Cardiac fibroblast (primary cell): ENCODE measurements around the gene FGFR1OP2.

ENCODE experiments used
- DNase-seq, 2 donors: peaks; one replicate each; pipeline versions ENCODE4 v3.0.0 to v3.0.0-alpha.2; 2010; ENCODE audit warnings: low read depth in 2 of 2
- H3K4me3 ChIP-seq, 2 donors: replicated peaks in 1 of 2; 1 replicate in 1 of 2; 2 replicates in 1 of 2; pipeline ENCODE4 v1.5.1; 2011; ENCODE audit warnings: low read depth in 2 of 2, low read length in 2 of 2, mild to moderate bottlenecking in 2 of 2, moderate library complexity in 1 of 2
- CTCF ChIP-seq: IDR thresholded peaks from one replicate; pipeline ENCODE4 v1.5.1; 2011; ENCODE audit warnings: low read depth, mild to moderate bottlenecking, low read length, inconsistent platforms

The FGFR1OP2 gene

GRCh38 chr12:26997003-26997402, 58.7 kb downstream of the FGFR1OP2 start:
- no peak for TF ChIP-seq CTCF
- no peak for DNase-seq
- H3K4me3 ChIP-seq, result no peak overlapping the region

- H3K4me3 ChIP-seq, result no peak overlapping the region
- TF ChIP-seq CTCF, result no peak
- no peak for DNase-seq
Observed at GRCh38 chr12:27000961-27001360, 62.7 kb downstream of the FGFR1OP2 start.

GRCh38 chr12:27001663-27002062, 63.4 kb downstream of the FGFR1OP2 start:
- no peak for TF ChIP-seq CTCF
- no peak overlapping the region for H3K4me3 ChIP-seq
- DNase-seq, result peak in 1 of 2 donors; percentile 26

- no peak for DNase-seq
- no peak for TF ChIP-seq CTCF
- H3K4me3 ChIP-seq, result no peak overlapping the region
Observed at GRCh38 chr12:27002141-27002540, 63.9 kb downstream of the FGFR1OP2 start.

- no peak for DNase-seq
- no peak for TF ChIP-seq CTCF
- no peak overlapping the region for H3K4me3 ChIP-seq
Observed at GRCh38 chr12:27003421-27004381, 65.4 kb downstream of the FGFR1OP2 start.

GRCh38 chr12:27005495-27005894, 67.2 kb downstream of the FGFR1OP2 start:
- no peak for DNase-seq
- TF ChIP-seq CTCF, result no peak
- no peak overlapping the region for H3K4me3 ChIP-seq
